GM19395 (cell line): ENCODE data around the gene KIF22.

Experiments used
- ATAC-seq: cut with Tn5 transposase; IDR thresholded peaks from one replicate; pipeline ENCODE4 v1.9.1; 2021; ENCODE audit warnings: mild to moderate bottlenecking, moderate library complexity; ENCODE audit not compliant: unreplicated experiment

Gene KIF22

DNA sequence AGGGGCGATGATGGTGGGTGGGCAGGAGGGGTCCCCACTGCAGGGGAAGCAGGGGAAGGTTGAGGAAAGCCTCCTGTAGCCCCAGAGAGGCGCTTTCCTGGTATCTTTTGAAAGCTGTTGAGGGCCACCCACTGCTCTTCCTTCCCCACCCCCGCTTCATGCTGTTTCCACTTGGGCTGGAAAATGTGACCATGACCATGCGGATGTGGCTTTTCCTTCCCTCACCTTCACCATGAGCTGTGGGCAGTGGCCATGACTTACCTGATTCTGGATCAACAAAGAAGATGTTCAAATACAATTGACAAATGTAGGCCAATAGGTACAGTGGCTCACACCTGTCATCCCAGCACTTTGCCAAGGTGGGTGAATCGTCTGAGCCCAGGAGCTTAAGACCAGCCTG, 43.5 kb downstream of the KIF22 start:
- no peak for ATAC-seq

DNA sequence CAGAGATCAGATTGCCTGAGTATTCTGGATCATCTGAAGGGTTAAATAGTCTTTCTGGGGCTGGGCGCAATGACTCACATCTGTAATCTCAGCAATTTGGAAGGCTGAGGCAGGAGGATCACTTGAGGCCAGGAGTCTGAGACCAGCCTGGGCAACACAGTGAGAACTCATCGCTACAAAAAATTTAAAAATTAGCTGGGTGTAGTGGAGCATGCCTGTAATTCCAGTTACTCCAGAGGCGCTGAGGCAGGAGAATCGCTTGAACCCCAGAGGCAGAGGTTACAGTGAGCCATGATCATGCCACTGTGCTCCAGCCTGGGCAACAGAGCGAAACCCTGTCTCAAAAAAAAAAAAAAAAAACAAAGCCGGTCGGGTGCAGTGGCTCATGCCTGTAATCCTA, 45.4 kb downstream of the KIF22 start:
- ATAC-seq, result no peak

DNA sequence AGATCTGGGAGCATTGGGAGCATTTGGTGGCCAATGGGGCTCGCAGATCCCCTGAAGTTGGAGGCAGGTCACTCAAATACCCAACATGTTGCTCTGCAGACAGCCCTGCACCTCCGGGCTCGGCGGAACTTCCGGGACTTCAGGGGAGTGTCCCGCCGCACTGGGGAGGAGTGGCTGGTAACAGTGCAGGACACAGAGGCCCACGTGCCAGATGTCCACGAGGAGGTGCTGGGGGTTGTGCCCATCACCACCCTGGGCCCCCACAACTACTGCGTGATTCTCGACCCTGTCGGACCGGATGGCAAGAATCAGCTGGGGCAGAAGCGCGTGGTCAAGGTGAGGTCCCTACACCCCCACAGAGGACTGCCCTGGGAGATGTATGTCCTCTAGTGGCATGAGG, 46.1 kb downstream of the KIF22 start:
- ATAC-seq, result no peak

DNA sequence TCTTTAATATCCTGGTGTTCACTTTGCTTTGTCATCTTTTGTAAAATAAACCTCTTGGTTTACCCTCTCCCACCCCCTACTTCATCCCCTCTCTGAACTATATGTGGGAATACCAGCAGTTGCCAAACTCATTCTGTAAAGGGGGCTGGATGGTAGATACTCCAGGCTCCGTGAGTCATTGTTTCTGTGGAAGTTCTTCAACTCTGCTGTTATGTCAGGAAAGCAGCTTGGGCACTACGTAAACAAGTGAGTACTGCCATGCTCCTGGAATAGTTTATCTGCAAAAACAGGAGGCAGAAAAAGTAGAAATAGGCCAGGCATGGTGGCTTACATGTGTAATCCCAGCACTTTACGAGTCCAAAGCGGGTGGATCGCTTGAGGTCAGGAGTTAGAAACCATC, 47.3 kb downstream of the KIF22 start:
- ATAC-seq, result no peak

DNA sequence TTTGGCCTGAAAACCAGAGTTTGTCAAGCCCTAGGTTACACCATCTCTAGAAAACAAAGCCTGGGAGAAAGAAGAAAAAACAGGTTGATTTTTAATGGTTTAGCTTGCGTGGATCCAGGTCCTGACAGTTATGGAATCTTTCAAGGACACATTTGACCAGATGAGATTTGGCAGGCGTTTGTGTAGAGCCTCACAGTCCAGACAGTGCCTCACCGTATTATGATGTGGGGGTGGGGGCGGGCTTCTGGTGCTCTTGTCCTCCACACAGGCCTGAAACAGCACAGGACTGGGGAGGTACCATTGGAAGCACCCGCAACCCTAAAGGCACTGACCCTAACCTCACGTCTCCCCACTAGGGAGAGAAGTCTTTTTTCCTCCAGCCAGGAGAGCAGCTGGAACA, 49.3 kb downstream of the KIF22 start:
- ATAC-seq, result no peak

DNA sequence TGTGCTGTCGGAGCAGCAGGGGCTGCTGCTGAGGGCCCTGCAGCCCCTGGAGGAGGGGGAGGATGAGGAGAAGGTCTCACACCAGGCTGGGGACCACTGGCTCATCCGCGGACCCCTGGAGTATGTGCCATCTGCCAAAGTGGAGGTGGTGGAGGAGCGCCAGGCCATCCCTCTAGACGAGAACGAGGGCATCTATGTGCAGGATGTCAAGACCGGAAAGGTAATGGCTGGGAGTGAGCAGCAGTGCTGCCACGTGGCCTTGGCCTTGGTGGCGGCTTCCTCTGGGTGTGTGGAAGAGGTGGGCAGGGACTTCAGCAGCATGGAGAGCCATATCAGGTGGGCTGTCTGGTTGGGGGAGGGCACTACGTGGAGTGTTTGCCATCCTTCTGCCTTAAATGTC, 49.7 kb downstream of the KIF22 start:
- no peak for ATAC-seq

DNA sequence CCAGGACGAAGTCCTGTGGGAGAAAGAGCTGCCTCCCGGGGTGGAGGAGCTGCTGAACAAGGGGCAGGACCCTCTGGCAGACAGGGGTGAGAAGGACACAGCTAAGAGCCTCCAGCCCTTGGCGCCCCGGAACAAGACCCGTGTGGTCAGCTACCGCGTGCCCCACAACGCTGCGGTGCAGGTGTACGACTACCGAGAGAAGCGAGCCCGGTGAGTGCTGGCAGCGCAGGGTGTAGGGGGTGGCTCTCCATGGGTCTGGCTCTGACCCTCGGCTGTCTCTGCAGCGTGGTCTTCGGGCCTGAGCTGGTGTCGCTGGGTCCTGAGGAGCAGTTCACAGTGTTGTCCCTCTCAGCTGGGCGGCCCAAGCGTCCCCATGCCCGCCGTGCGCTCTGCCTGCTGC, 51.1 kb downstream of the KIF22 start:
- ATAC-seq, result no peak

DNA sequence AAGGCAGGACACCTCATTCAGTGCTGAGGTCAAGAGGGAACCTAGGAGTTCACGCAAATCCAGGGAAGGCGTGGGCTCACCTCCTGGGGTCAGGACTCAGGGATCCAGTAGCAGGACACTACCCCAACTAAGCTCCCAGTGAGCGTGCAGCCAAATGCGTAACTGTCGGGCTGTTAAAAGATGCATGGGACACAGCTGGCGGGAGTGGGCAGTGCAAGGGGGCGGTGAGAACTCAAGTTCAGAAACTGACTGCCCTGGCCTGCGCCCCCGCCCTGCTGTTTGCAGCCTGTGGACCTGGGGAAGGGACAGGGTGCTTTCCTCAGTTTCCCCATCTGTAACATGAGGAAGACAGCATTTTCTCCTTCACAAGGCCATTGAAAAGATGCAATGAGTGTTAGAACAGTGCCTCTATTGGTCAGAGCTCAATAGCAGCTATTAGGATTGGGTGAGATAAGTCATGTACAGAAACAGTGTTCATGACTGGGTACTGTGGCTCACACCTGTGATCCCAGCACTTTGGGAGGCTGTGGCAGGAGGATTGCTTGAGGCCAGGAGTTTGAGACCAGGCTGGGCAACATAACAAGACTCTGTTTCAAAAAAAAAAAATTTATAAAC, 52.3 kb downstream of the KIF22 start:
- ATAC-seq, result no peak

DNA sequence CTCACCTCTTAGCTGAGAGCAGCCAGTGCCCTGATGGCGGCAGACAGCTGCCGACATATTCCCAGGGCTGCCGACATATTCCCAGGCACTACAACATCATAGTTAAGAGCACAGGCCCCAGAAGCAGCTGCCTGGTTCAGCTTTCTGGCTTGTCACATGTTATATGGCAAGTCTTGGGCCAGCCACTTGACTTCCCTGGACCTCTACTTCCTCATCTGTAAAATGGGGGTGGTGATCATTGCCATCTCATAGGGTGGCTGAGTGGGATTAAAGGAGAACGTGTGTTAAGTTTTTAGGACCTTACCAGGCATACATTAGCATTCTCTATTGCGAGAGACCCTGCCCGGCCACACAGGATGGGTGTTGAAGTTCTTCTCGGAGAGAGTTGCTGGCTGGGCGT, 53.4 kb downstream of the KIF22 start:
- no peak for ATAC-seq

DNA sequence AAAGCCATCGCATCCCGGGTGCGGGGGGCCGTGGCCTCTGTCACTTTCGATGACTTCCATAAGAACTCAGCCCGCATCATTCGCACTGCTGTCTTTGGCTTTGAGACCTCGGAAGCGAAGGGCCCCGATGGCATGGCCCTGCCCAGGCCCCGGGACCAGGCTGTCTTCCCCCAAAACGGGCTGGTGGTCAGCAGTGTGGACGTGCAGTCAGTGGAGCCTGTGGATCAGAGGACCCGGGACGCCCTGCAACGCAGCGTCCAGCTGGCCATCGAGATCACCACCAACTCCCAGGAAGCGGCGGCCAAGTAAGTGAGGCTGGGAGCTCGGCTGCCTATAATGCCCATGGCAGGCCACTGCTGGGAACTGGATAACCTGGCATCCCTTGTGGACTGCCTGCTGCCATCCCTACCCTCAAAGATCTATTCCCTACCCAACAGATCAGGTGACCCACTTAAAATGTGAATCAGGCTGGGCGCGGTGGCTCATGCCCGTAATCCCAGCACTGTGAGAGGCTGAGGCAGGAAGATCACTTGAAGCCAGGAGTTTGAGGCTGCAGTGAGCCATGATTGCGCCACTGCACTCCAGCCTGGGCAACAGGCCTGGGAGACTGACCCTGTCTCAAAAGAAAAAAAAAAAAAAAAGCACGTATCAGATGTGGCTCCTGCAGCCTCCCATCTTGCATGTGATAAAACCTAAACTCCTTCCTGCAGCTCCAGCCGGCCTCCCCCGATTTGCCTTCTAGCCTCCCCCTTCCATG, 54.2 kb downstream of the KIF22 start:
- no peak for ATAC-seq

DNA sequence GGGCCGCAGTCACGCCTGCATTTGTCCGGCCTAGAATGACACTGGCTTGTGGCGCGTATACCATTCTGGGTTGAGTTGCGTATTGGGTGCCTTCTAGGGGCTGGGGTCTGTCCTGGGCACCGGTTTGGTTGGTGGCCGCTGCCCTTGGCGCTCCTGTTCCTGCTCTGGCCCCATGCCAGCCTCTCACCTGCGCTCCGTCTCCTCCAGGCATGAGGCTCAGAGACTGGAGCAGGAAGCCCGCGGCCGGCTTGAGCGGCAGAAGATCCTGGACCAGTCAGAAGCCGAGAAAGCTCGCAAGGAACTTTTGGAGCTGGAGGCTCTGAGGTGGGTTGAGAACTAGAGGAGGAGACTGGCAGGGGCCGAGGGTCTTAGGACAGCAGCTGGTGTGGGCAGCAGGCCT, 55.1 kb downstream of the KIF22 start:
- no peak for ATAC-seq

DNA sequence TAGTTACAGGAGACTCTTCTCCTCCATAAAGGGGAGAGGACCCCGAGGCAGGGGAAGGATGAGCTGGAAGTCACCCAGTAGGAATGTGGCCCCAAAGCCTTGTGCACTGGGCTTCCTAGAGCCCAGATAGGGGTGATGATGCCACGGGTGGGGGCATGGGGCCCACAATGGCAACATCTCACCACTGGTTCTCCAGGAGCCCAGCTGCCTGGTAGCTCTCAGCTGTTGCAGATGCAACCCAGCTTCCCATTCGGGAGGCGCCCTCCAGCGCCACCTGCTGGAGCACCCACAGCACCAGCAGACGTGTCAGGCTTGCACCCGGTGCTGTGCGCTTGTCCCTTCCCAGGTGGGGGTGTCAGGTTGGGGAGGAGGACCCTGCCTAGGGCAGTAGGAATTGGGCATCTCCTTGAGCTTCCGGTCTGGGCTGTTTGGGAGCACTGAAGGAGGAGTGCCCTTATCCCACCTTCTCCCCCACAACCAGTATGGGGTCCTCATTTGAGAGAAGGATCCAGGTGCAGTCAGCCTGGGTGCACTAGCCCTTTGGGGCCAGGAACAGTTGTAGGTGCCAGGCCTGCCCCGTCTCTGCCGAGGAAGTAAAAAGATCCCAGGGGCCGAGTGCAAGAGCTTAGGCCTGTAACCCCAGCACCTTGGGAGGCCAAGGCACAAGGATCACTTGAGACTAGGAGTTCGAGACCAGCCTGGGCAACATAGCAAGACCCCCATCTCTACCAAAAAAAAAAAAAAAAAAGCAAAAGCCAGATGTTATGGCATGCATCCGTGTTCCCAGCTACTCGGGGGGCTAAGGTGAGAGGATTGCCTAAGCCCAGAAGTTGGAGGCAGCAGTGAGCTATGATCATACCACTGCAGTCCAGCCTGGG, 58.1 kb downstream of the KIF22 start:
- ATAC-seq, result no peak

DNA sequence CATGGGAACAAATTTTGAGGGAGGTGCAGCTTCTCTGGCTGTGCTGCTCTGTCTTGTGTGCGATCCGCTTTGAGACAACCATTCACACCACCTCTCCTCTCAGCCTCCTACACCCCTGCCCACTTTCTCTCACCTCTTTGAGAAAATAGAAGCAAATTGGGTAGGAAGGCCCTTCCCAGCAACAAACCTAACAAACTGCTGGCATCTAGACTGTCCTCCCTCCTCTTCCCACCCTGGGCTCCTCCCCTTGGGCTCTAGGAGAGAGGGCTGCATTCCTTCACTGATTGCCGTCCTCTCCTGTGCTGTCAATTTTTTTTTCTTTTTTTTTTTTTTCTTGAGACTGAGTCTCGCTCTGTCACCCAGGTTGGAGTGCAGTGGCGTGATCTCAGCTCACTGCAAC, 59.0 kb downstream of the KIF22 start:
- no peak for ATAC-seq

DNA sequence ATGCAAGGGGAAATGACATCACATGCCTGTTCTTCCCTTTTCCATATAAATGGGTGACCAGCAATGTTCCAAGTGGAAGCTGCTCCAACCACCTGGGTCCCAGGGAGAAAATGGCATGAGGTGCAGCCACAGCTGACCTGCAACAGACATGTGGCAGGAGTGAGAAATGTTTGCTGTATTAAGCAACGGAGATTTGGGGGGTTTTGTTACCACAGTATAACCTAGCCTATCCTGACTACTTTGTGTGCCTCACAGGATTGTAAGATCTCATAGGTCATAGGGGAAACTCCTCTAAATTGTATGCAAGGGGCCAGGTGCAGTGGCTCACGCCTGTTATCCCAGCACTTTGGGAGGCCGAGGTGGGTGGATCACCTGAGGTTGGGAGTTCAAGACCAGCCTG, 60.4 kb downstream of the KIF22 start:
- no peak for ATAC-seq

DNA sequence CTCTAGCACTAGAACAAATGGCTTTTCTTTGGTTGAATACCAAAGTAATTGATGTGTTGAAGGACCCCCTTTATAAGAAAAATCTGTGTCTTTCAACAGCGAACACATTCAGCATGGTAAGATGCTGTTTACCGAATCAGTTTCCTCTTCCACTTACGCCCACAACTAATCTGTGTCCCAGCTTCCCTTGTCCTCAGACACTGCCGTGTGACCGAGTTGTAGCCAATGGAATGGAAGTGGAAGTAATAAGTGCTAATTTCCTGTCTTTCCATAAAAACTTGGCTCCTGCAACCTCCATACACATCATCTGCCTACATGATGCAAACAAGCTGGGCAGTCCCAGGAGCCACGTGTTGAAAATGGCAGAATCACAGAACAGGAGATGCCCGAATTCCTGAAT, 62.1 kb downstream of the KIF22 start:
- no peak for ATAC-seq

DNA sequence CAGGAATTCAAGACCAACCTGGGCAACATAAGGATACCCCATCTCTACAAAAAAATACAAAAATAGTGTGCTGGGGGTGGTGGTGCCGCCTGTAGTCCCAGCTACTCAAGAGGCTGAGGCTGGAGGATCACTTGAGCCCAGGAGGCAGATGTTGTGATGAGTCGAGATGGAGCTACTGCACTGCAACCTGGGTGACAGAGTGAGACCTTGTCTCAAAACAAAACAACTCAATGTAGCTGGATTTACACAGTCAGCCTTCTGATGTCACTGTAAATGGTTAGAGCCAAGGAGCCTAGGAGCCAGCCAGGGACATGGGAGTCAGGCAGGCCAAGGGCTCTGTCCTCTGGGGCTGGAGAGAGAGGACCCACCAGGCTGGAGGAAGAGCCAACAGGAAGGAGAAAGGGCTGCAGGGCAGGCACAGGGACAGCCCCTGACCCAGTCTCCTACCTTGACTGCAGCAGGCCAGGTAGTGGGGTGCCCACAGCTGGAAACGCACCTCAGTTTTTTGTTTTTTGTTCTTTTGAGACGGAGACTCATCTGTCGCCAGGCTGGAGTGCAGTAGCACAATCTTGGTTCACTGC, 64.1 kb downstream of the KIF22 start:
- ATAC-seq, result no peak
